C4-2B (cell line): ENCODE measurements around the gene MUC5AC.

Source experiments
- ZFX ChIP-seq: fragments of 450-650 bp; IDR thresholded peaks from 2 replicates; pipeline ENCODE4 v1.6.1; 2017
- TF ChIP-seq, protein P1 (sequence below): fragments of 450-650 bp; conservative IDR thresholded peaks from 2 replicates; pipeline ENCODE4 v1.5.1; 2017; ENCODE audit warnings: mild to moderate bottlenecking

DNA sequence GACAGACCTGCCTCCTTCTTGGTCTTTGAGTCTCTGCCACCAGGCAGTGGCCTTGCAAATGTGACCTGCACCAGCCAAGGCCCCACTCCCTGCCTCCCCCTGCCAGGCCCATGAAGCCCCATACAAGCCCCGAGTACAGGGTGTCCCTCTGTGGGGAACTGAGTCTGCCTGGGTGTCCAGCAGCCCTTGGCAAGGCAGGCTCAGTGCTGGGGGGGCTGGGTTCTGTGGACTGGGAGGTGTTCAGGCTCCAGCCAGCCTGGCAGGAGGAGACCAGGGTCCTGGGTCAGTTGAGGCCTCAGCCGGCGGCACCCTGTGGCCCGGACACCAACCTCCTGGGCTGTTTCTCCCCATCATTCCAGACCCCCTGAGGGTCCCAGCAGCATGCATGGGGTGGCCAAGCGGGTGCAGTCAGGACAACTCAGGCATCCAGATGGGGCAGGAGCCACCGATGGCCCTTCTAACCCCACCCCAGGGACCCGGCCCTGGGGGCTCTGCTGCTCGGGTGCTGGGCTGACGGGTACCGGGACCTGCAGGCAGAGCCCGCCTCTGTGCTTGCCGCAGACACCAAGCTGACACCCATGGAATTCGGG, 5.7 kb downstream of the MUC5AC start:
- TF ChIP-seq, protein P1, sequence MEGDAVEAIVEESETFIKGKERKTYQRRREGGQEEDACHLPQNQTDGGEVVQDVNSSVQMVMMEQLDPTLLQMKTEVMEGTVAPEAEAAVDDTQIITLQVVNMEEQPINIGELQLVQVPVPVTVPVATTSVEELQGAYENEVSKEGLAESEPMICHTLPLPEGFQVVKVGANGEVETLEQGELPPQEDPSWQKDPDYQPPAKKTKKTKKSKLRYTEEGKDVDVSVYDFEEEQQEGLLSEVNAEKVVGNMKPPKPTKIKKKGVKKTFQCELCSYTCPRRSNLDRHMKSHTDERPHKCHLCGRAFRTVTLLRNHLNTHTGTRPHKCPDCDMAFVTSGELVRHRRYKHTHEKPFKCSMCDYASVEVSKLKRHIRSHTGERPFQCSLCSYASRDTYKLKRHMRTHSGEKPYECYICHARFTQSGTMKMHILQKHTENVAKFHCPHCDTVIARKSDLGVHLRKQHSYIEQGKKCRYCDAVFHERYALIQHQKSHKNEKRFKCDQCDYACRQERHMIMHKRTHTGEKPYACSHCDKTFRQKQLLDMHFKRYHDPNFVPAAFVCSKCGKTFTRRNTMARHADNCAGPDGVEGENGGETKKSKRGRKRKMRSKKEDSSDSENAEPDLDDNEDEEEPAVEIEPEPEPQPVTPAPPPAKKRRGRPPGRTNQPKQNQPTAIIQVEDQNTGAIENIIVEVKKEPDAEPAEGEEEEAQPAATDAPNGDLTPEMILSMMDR: no peak
- TF ChIP-seq ZFX: no peak
